HepG2 (cell line): Measurements from ENCODE around the gene GATB. TPM values are rescaled to one million over a fixed set of nuclear protein-coding genes. Genes with fewer than 3 reads are reported as not detected.

ENCODE experiments used
- ATAC-seq: fragments of 200-7000 bp; cut with Tn5 transposase; 3 replicates; pipeline ENCODE4 v1.9.1; 2020; ENCODE audit warnings: mild to moderate bottlenecking, moderate library complexity
- BruUV-seq: library from RNA; stranded (reverse); fragments of 400-500 nt; replicated peaks from 2 replicates; lab custom pipeline; 2021; lab: Mats Ljungman, UMichigan
- CTCF ChIA-PET: fragments of 300-600 bp; formaldehyde crosslinking; extraction: SDS; loops from one replicate; lab custom pipeline; 2021; ENCODE audit warnings: low total read pairs, inconsistent platforms, low intra/inter-chr PET ratio; lab: Yijun Ruan, JAX
- POLR2A ChIA-PET: fragments of 350-600 bp; sonication (Branson Sonifier 250); formaldehyde crosslinking; loops from one replicate; lab custom pipeline; 2020; ENCODE audit warnings: antibody characterized with exemption, inconsistent platforms; lab: Yijun Ruan, JAX
- DNase-seq: peaks from one replicate; pipeline ENCODE4 v3.0.0-alpha.2; 2015; ENCODE audit warnings: low spot score
- FAIRE-seq: peaks from 3 replicates; lab custom pipeline; 2011; peaks lifted over from hg19 to GRCh38; lab: Jason Lieb, UNC
- H2AFZ ChIP-seq: one replicate; pipeline ENCODE4 v1.6.1; 2011; ENCODE audit warnings: low read length, inconsistent platforms
- H3K27ac ChIP-seq: fragments of 300-600 bp; 3 replicates; pipeline ENCODE4 v1.8.0; 2011; ENCODE audit warnings: mixed run types, mild to moderate bottlenecking, mixed read lengths, low read length, inconsistent platforms; ENCODE audit not compliant: insufficient read depth; ENCODE audit errors: extremely low read length
- H3K27me3 ChIP-seq, 2 experiments: fragments of 200-600 bp in 1 of 2; 2 replicates in 1 of 2; 3 replicates in 1 of 2; pipeline versions ENCODE4 v1.6.0 to v1.8.0; 2011; ENCODE audit warnings: low read length in 2 of 2, mild to moderate bottlenecking in 2 of 2, moderate library complexity in 2 of 2, inconsistent platforms in 1 of 2; ENCODE audit not compliant: insufficient read depth in 2 of 2, control insufficient read depth in 1 of 2
- H3K36me3 ChIP-seq, 2 experiments: fragments of 200-600 bp in 1 of 2; replicated peaks in 1 of 2; 2 replicates in 1 of 2; 3 replicates in 1 of 2; pipeline versions ENCODE4 v1.5.1 to v1.8.0; 2011; ENCODE audit warnings: low read length in 2 of 2, inconsistent platforms in 1 of 2; ENCODE audit not compliant: insufficient read depth in 2 of 2, control insufficient read depth in 1 of 2
- H3K4me1 ChIP-seq: 2 replicates; pipeline ENCODE4 v1.5.1; 2012; ENCODE audit warnings: low read length, inconsistent platforms; ENCODE audit not compliant: insufficient read depth
- H3K4me2 ChIP-seq: 2 replicates; pipeline ENCODE4 v1.6.0; 2011; ENCODE audit warnings: low read depth, low read length, inconsistent platforms
- H3K4me3 ChIP-seq, 3 experiments: fragments of 200-600 bp in 1 of 3; sonication (generic), shearing (Covaris generic) in 1 of 3; replicated peaks in 1 of 3; 2 replicates each; pipeline ENCODE4 v1.5.1; 2011 to 2016; ENCODE audit warnings: low read length in 3 of 3, inconsistent platforms in 2 of 3, low read depth in 2 of 3, mild to moderate bottlenecking in 2 of 3, control low read depth in 1 of 3, mixed read lengths in 1 of 3; ENCODE audit not compliant: insufficient read depth in 1 of 3
- H3K79me2 ChIP-seq: one replicate; pipeline ENCODE4 v1.6.1; 2011; ENCODE audit warnings: low read length, inconsistent platforms; ENCODE audit not compliant: insufficient read depth
- H3K9ac ChIP-seq: 2 replicates; pipeline ENCODE4 v1.6.0; 2011; ENCODE audit warnings: mild to moderate bottlenecking, low read depth, low read length, inconsistent platforms; ENCODE audit not compliant: insufficient read depth
- H3K9me3 ChIP-seq: 2 replicates; pipeline ENCODE4 v1.5.1; 2012; ENCODE audit warnings: mild to moderate bottlenecking, low read length
- H4K20me1 ChIP-seq: 2 replicates; pipeline ENCODE4 v1.6.0; 2011; ENCODE audit warnings: inconsistent platforms, mild to moderate bottlenecking, low read length, moderate library complexity; ENCODE audit not compliant: insufficient read depth
- MTF1 ChIP-seq: sonication (generic); formaldehyde crosslinking; IDR thresholded peaks from 2 replicates; pipeline ENCODE4 v1.5.0; 2020; ENCODE audit warnings: missing genetic modification reagents
- NR3C1 ChIP-seq: sonication (generic); formaldehyde crosslinking; IDR thresholded peaks from 2 replicates; pipeline ENCODE4 v1.4.0; 2020; ENCODE audit warnings: missing genetic modification reagents
- POGZ ChIP-seq: sonication (generic); formaldehyde crosslinking; IDR thresholded peaks from 2 replicates; pipeline ENCODE4 v1.4.0; 2020; ENCODE audit warnings: mild to moderate bottlenecking, missing genetic modification reagents
- SOX6 ChIP-seq, 2 experiments: fragments of 450-650 bp in 1 of 2; sonication (generic) in 1 of 2; formaldehyde crosslinking in 1 of 2; IDR thresholded peaks; 2 replicates each; pipeline versions ENCODE4 v1.4.0 to v1.6.1; 2017 to 2020; ENCODE audit warnings: antibody characterized with exemption in 1 of 2, mild to moderate bottlenecking in 1 of 2, missing genetic modification reagents in 1 of 2
- SPEN ChIP-seq: sonication (generic); formaldehyde crosslinking; IDR thresholded peaks from 2 replicates; pipeline ENCODE4 v1.5.1; 2020; ENCODE audit warnings: low read depth, mild to moderate bottlenecking, missing genetic modification reagents
- ZNF484 ChIP-seq: sonication (generic); formaldehyde crosslinking; IDR thresholded peaks from 2 replicates; pipeline ENCODE4 v1.5.1; 2020; ENCODE audit warnings: mild to moderate bottlenecking, low read depth, missing genetic modification reagents, borderline replicate concordance
- WGBS: methylation state at CpG from one replicate; pipeline ENCODE4 v1.1.6; 2017; ENCODE audit warnings: low lambda C conversion rate; 5-methylcytosine and 5-hydroxymethylcytosine counted together
- in situ Hi-C: cut with HindIII; loops from 2 replicates; pipeline ENCODE4 v1.10.0; 2017; ENCODE audit warnings: low pct_unique_long_range_greater_than_20kb; ENCODE audit not compliant: extremely low pct_ligation_motif_present
- intact Hi-C: fragments of 100-400 bp; cut with micrococcal nuclease; formaldehyde crosslinking; loops from one replicate; pipeline ENCODE4 v1.10.0; 2022; ENCODE audit not compliant: unreplicated experiment
- polyA plus RNA-seq, 8 experiments: library from polyadenylated mRNA; depleted of rRNA in 3 of 8; stranded (reverse) in 7 of 8; unstranded in 1 of 8; fragments of >200 nt; fragmentation: Illumina TruSeq in 4 of 8; extraction: Trizol in 4 of 8; gene quantifications; 2 replicates each; pipeline versions ENCODE4 v1.2.1 to v1.2.3, GENCODE V29; 2011 to 2016; ENCODE audit warnings: low read depth in 4 of 8, missing spikeins in 1 of 8, mixed read lengths in 1 of 8; ENCODE audit not compliant: insufficient read depth in 1 of 8
- total RNA-seq, 5 experiments: library from RNA; depleted of rRNA; stranded (reverse); fragments of >200 nt; fragmentation: Illumina TruSeq; extraction: Trizol; gene quantifications; 2 replicates each; pipeline ENCODE4 v1.2.3, GENCODE V29; 2016; ENCODE audit warnings: low read depth in 1 of 5
- TF ChIP-seq, protein P1 (sequence below): sonication (generic); formaldehyde crosslinking; IDR thresholded peaks from one replicate; pipeline ENCODE4 v1.5.1; 2020; ENCODE audit warnings: mild to moderate bottlenecking, missing genetic modification reagents; ENCODE audit errors: not compliant biosample characterization
- TF ChIP-seq, protein P2 (sequence below): sonication (generic); formaldehyde crosslinking; IDR thresholded peaks from 2 replicates; pipeline ENCODE4 v1.4.0; 2020; ENCODE audit warnings: mild to moderate bottlenecking, missing genetic modification reagents, borderline replicate concordance
- TF ChIP-seq, protein P3 (sequence below): sonication (generic); formaldehyde crosslinking; IDR thresholded peaks from 2 replicates; pipeline ENCODE4 v1.8.0; 2022; ENCODE audit warnings: low read depth, missing genetic modification reagents

GATB gene
- total and polyA plus RNA-seq, 2 of the 13 experiments (the other 11 are each of a cell fraction or from before 2014, with no cell fraction given), result 32.3 to 32.4 TPM

DNA sequence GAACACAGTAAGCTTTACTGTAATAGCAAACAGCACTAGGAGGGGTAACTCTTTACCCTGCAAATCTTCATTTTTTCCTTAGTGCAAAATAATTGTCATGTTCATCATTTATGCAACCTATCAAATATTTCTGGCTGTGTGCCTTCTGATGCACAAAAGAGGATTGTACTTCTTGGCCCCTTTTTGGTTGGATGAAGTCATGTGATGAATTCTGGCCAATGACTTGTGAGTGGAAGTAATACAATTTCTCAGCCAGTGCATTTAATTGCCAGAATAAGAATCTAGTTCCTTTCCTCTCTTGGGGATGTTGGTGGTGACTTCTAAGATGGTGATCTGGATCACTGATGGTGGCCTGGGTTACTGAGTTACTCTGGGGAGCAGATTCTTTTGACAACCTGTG is 37.0 kb upstream of the GATB start (continued):
- TF ChIP-seq, protein P1, sequence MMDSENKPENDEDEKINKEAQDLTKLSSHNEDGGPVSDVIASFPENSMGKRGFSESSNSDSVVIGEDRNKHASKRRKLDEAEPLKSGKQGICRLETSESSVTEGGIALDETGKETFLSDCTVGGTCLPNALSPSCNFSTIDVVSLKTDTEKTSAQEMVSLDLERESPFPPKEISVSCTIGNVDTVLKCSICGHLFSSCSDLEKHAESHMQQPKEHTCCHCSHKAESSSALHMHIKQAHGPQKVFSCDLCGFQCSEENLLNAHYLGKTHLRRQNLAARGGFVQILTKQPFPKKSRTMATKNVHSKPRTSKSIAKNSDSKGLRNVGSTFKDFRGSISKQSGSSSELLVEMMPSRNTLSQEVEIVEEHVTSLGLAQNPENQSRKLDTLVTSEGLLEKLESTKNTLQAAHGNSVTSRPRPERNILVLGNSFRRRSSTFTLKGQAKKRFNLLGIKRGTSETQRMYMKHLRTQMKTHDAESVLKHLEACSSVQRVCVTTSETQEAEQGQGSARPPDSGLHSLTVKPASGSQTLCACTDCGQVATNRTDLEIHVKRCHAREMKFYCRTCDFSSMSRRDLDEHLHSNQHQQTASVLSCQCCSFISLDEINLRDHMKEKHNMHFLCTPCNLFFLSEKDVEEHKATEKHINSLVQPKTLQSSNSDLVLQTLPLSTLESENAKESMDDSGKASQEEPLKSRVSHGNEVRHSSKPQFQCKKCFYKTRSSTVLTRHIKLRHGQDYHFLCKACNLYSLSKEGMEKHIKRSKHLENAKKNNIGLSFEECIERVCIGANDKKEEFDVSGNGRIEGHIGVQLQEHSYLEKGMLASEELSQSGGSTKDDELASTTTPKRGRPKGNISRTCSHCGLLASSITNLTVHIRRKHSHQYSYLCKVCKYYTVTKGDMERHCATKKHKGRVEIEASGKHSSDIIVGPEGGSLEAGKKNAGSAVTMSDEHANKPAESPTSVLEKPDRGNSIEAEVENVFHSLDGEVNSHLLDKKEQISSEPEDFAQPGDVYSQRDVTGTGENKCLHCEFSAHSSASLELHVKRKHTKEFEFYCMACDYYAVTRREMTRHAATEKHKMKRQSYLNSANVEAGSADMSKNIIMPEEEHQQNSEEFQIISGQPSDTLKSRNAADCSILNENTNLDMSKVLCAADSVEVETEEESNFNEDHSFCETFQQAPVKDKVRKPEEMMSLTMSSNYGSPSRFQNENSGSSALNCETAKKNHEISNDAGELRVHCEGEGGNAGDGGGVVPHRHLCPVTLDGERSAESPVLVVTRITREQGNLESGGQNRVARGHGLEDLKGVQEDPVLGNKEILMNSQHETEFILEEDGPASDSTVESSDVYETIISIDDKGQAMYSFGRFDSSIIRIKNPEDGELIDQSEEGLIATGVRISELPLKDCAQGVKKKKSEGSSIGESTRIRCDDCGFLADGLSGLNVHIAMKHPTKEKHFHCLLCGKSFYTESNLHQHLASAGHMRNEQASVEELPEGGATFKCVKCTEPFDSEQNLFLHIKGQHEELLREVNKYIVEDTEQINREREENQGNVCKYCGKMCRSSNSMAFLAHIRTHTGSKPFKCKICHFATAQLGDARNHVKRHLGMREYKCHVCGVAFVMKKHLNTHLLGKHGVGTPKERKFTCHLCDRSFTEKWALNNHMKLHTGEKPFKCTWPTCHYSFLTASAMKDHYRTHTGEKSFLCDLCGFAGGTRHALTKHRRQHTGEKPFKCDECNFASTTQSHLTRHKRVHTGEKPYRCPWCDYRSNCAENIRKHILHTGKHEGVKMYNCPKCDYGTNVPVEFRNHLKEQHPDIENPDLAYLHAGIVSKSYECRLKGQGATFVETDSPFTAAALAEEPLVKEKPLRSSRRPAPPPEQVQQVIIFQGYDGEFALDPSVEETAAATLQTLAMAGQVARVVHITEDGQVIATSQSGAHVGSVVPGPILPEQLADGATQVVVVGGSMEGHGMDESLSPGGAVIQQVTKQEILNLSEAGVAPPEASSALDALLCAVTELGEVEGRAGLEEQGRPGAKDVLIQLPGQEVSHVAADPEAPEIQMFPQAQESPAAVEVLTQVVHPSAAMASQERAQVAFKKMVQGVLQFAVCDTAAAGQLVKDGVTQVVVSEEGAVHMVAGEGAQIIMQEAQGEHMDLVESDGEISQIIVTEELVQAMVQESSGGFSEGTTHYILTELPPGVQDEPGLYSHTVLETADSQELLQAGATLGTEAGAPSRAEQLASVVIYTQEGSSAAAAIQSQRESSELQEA (CRISPR knock-in tag), result no peak
- no peak for TF ChIP-seq NR3C1
- TF ChIP-seq, all 625 proteins: peak for 0

DNA sequence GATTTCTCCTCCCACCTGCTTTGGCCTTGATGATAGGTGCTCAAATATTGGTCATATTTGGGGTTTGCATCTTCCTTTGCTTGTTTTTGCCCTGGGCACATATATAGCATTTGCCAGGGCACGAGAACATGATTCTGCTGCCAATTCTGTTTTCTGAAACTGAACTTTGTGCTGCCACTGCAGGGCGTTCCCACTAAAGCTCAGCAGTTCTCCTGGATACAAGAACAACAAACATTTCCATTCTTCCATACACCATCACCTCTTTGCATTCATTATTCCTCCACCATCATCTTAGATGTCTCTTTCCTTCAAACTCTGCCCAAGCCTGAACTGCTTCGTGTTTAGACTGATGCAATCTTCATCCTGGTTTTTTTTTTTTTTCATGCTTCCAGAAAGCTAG is 36.3 kb upstream of the GATB start:
- no peak for FAIRE-seq
- H3K36me3 ChIP-seq, result no peaks in the 10 kb centered on the region
- no peak overlapping the region for H2AFZ ChIP-seq
- no peak overlapping the region for H3K4me2 ChIP-seq
- intact Hi-C loops (no loop called here), in situ Hi-C loops (no loop called here)
- ChIA-PET CTCF (no interaction called here), POLR2A (no interaction called here)
- no peak overlapping the region for H3K4me3 ChIP-seq
- no peak overlapping the region for H3K9ac ChIP-seq
- 2% methylated on average over 3 of the region's 3 CpGs for WGBS
- H3K9me3 ChIP-seq, result no peaks in the 10 kb centered on the region
- no peak for ATAC-seq
- peaks cover 1 to 10% of the 10 kb centered on the region in 2 experiments; a peak in 2 of 5 replicates for H3K27me3 ChIP-seq
- H4K20me1 ChIP-seq, result no peaks in the 10 kb centered on the region
- no peak for DNase-seq
- H3K27ac ChIP-seq, result no peak overlapping the region
- BruUV-seq, result no TSS peak
- no peaks in the 10 kb centered on the region for H3K79me2 ChIP-seq
- no peaks in the 10 kb centered on the region for H3K4me1 ChIP-seq
- TF ChIP-seq, protein P2, sequence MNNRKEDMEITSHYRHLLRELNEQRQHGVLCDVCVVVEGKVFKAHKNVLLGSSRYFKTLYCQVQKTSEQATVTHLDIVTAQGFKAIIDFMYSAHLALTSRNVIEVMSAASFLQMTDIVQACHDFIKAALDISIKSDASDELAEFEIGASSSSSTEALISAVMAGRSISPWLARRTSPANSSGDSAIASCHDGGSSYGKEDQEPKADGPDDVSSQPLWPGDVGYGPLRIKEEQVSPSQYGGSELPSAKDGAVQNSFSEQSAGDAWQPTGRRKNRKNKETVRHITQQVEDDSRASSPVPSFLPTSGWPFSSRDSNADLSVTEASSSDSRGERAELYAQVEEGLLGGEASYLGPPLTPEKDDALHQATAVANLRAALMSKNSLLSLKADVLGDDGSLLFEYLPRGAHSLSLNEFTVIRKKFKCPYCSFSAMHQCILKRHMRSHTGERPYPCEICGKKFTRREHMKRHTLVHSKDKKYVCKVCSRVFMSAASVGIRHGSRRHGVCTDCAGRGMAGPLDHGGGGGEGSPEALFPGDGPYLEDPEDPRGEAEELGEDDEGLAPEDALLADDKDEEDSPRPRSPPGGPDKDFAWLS (CRISPR knock-in tag), result no peak
- TF ChIP-seq MTF1 (CRISPR knock-in tag), result no peak
- no peak for TF ChIP-seq SOX6 (IDR thresholded peaks at IDR 0.05)
- no peak for TF ChIP-seq SOX6 (CRISPR knock-in tag; IDR thresholded peaks at IDR 0.05)
- TF ChIP-seq ZNF484 (CRISPR knock-in tag), result no peak
- TF ChIP-seq, protein P3, sequence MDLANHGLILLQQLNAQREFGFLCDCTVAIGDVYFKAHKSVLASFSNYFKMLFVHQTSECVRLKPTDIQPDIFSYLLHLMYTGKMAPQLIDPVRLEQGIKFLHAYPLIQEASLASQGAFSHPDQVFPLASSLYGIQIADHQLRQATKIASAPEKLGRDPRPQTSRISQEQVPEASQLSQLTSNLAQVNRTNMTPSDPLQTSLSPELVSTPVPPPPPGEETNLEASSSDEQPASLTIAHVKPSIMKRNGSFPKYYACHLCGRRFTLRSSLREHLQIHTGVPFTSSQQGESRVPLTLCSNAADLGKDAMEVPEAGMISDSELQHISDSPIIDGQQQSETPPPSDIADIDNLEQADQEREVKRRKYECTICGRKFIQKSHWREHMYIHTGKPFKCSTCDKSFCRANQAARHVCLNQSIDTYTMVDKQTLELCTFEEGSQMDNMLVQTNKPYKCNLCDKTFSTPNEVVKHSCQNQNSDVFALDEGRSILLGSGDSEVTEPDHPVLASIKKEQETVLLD (CRISPR knock-in tag), result no peak
- TF ChIP-seq POGZ (CRISPR knock-in tag), result no peak
- TF ChIP-seq SPEN, result no peak
